Stimulated activated CD4-positive, alpha-beta T cell treated with anti-CD3 and anti-CD28 coated beads, Interleukin-15, amount 100 ng/mL, for 48 hours (primary cell): Measurements from ENCODE around the gene ERCC3.
"Not testable (repeated sequence)": the region's sequence is repeated elsewhere in the genome, so short reads cannot be mapped to it uniquely, and the experiment has no call there.

ENCODE experiments used
- DNase-seq, 2 donors: peaks; one replicate each; pipeline ENCODE4 v3.0.0-alpha.2; 2020; ENCODE audit warnings: low read depth in 2 of 2

Gene ERCC3

GRCh38 chr2:127278959-127279358, 15.0 kb downstream of the ERCC3 start:
- DNase-seq = no peak

- no peak for DNase-seq
These were observed 16.9 kb downstream of the ERCC3 start for GRCh38 chr2:127277028-127277427.

GRCh38 chr2:127275789-127276188, 18.2 kb downstream of the ERCC3 start:
- no peak for DNase-seq

DNA sequence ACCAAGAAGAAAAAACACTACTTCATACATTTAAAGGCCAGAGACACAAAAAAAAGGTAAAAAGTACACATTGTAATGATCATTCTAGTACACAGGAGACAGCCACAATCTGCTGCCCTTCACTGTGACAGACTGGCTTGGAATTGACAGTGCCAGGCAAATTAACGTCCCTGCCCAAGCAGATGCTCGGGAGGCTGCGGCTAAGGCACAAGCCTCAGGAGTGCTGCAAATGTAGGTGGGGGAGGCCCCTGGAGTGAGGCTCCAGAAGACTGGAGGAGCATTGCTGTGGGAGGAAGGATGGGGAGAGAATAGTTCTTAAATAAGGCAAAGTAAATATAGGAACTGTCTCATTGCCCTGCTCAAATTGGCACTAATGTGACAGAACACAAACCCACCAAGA, 18.6 kb downstream of the ERCC3 start:
- DNase-seq = no peak

DNA sequence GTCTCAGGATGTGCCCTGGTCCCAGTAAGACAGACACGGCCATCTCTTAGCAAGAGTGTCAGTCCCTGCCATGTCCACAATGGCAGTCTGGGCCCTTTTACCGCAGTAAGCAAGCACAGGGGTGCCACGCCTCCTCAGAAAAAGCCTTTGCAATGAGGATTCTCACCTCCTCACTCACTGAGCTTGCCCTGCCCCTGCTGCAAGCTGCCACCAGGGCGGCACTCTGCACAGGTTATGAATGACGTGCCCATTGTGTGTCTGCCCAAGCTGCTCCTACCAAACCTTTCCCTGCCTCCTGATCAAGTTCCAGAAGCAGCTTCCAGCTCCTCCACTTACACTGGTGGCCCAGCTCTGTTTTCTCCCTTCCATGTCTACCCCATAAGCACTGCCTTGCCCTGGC, 23.3 kb downstream of the ERCC3 start:
- no peak for DNase-seq

- no peak for DNase-seq
These were observed 32.0 kb downstream of the ERCC3 start for GRCh38 chr2:127261804-127262406.

DNA sequence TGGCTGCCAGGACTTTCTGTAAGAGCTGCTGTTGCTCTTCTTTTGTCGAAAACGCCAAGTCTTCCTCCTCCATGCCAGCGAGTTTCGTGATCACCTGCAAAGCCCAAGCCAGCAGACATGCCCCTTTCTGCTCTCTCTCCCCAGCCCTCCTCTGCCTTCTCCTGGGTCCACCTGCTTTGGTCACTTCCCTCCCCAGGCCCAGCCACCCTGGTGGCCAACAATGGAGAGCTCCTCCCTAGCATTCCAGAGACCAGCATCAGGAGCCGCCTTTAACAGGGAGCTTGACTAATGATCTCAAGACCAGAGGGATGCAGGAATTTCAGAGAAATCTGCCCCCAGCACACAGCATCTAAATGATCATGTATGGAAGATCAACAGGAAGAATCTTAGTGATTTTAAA, 34.6 kb downstream of the ERCC3 start:
- DNase-seq = no peak

GRCh38 chr2:127256866-127257265, 37.1 kb downstream of the ERCC3 start:
- DNase-seq = no peak

DNA sequence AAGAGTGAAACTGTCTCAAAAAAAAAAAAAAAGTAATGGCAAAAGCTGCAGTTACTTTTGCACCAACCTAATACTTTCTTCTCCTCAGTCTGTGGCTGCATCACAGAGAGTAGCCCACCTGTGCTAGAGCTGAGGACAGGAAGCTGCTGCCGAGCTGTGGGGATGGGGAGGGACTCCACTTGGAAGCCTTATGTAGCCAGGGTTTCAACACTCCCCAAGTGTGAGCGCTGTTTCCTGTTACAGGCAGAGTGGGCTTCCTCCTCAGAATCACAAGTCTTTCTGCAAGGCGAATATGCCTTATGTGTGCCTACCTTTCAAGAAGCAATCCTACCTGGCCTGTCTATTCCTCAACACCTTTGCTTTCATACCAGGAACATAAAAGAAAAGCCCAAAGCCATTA, 37.6 kb downstream of the ERCC3 start:
- DNase-seq = no peak

- DNase-seq = no peak
These were observed 38.2 kb downstream of the ERCC3 start for GRCh38 chr2:127255721-127256120.

DNA sequence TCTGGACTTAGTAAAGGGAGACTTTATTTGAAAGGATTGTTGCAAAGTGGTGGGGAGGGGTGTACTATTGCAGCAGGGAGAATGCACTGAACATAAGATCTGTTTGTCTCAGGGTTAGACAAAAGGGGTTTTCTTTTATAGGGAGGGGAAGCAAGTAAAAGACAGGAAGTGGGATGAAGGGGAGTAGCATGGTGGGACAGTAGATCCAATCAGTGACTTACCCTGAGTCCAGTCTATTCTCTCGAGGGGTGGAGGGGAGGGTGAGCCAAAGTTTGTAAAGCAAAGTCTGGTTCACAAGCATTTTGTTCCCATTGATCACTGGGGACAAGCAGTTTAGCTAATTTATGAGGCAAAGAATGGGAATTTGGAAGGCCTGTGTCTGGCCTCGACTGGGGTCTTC, 38.8 kb downstream of the ERCC3 start:
- no peak for DNase-seq

DNA sequence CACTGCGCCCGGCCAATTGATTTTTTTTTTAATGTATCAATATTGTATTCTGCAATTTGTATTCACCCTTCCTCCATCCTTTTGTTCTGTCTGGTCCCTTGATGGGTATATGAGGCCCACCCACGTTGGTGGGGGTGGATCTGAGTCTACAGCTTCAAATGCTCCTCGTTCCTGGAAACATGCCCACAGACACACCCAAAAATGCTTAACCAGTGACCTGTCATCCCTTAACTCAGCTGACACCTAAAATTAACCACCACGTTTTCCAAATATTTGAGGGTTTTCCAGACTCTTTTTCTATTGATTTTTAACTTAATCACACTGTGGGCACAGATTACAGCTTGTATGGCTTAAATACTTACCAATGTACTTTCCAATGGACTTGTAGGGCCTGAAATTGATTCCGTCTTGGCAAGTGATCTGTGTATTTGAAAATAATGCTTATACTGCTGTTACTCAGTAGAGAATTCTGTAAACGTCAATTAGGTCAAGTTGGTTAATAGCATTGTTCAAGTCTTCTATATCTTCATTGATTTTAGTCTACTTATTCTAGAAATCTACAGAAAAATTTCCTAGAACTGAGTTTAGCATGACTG, 39.5 kb downstream of the ERCC3 start:
- DNase-seq = no peak

GRCh38 chr2:127241184-127241583, 52.8 kb downstream of the ERCC3 start:
- DNase-seq = not testable (repeated sequence)

DNA sequence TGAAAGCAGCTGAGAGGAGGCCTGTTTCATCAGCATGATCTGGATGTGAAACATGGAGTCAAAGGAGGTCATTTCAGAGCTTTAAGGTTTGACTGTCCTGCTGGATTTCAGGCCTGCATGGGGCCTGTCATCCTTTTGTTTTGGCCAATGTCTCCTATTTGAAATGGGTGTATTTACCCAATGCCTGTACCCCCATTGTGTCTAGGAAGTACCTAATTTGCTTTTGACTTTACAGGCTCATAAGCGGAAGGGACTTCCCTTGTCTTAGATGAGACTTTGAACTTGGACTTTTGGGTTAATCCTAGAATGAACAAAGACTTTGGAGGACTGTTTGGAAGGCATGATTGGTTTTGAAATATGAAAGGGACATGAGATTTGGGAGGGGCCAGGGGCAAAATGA, 54.5 kb downstream of the ERCC3 start:
- DNase-seq = no peak

GRCh38 chr2:127237768-127238167, 56.2 kb downstream of the ERCC3 start:
- DNase-seq = not testable (repeated sequence)

GRCh38 chr2:127235082-127235702, 58.8 kb downstream of the ERCC3 start:
- no peak for DNase-seq

- DNase-seq = no peak
These were observed 60.2 kb downstream of the ERCC3 start for GRCh38 chr2:127233710-127234109.

- DNase-seq = no peak
These were observed 62.6 kb downstream of the ERCC3 start for GRCh38 chr2:127231130-127231865.

- DNase-seq = no peak
These were observed 64.4 kb downstream of the ERCC3 start for GRCh38 chr2:127229555-127229954.

DNA sequence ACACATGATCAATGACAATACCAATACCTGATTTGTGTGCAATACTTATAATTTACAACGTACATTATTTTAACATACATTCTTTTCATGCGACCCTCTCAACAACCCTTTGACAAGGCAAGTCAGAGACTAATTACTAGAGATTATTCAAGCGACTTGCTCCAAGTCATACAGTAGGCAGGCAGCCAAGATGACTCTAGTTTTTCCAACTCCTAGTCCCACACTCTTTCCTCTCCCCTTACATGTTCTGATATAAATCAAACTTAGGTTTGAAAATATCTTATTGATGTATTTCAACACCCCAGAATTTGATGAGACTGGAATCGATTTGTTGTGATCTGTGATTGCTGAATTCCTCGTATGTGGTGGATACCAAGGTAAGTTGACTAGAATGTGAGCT, 65.8 kb downstream of the ERCC3 start:
- no peak for DNase-seq

GRCh38 chr2:127227264-127227660, 66.7 kb downstream of the ERCC3 start:
- not testable (repeated sequence) for DNase-seq

DNA sequence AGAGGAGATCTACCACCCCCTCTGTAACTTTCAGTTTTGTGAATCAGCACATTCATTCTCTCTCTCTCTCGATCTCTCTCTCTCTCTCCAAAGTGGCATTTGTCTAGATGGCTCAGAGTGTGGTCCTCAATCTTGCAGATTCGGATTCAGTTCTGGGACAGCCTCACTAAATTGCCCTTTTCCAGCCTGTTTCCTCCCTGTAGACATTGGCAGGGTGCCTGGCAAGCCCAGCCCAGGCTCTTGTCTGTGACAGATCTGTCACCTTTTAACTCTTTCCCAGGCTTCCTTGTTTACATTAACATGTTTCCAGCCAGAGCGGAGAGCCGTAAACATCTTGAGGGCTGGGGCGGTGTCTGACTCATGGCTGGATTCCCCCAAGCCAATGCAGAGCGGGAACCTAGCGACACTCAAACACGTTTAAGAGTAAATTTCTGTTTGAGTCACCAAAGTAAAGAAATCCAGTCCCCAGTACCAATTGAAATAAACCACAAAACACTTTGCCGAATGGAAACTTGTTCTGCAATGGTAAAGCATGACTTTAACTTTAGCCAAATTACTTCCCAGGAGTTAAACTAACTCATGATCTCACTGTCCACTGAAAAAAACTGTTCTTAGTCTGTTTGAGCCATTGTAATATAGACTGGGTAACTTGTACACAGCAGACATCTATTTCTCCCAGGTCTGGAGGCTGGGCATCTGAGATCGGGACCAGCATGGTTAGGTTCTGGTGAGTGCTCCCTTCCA, 67.3 kb downstream of the ERCC3 start:
- DNase-seq = peak; percentile 25 to 50
